ENCODE measurements around the gene TBC1D8.

The TBC1D8 gene

DNA sequence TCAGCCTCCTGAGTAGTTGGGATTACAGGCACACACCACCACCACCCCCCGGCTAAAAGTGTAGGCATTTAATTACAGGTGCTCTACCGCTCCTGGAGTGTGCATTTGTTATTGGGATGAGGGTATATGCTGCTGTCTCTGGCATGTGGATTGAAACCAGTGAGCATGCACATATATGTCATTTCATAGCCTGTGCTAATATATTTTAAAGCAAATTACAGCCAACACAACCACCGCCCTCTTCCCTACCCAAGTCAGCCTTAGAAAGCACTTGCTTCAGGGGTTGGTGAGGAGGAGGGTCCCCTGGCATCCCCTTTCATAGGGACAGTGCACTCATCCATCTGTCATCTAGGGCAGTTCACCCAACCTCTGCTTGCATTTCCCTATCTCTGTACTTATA is 10.5 kb upstream of the TBC1D8 start:
- peak; percentile 8 for DNase-seq

DNA sequence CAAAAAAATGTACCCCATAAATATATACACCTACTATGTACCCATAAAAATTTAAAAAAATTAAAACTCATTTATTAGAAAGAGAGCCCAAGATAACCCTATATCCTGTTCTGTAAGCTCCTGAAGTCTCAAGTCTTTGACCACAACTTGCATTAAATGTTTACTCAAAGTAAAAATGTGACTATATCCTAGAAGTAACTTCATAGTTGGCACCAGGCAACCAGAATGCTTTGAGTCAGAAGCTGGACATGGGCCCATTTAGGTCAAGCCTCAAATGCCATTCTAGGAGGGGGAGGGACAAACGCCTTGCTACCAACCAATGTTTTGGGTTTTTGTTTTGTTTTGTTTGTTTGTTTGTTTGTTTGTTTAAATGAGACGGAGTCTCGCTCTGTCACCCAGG is 9.3 kb upstream of the TBC1D8 start:
- no peak for DNase-seq

DNA sequence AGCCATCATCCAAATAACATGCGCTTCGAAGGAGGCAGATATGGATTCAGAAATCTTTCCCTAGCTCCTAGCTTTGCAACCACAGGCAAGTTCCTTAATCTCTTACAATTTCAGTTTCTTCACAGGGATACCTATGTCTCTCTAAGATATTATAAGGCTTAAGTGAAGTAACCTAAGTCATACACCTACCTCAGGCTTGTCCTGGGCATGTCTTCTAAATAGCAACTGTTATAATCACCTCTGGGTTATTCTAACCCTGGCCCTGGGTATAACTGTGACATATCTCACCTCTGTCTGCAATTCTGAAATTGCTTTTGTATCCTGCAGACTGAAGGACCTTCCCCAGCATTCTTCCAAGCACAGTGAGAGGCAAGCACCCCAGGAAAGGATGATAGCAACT is 8.3 kb upstream of the TBC1D8 start:
- DNase-seq: no peak

DNA sequence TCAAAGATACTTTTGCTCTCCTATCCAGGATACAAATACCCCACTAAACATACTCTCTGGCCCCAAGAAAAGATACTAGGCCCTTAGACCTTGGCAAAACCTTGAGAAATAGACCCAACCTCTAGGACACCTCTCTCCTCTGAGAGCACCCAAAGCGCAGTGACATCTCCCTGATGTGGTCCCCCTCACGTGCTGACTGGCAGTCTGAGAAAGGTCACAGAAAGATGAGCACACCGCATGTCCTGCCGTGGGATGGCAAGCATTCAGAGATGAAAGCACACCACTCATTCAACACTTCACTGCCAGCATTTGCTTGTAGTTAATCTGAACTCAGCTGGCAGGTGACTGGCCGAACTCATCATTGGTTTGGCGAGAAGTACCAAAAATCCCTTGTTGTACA is 6.1 kb upstream of the TBC1D8 start:
- no peak for DNase-seq

DNA sequence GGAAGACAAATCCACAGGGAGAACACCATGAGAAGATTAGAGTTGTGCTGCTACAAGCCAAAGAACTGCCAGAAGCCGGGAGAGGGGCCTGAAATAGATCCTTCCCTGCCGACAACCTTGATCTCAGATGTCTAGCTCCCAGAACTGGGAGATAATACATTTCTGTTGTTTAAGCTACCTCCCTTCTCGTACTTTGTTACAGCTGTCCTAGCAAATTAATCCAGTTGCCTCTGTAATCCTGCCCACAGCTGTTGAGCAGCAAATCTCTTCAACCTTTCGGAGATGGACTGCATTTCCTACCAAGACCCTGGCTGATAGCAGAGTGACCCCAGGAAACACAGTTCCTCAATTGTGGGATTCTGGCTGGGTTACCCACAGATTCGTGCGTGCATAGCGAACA is 2.6 kb upstream of the TBC1D8 start:
- no peak for DNase-seq

DNA sequence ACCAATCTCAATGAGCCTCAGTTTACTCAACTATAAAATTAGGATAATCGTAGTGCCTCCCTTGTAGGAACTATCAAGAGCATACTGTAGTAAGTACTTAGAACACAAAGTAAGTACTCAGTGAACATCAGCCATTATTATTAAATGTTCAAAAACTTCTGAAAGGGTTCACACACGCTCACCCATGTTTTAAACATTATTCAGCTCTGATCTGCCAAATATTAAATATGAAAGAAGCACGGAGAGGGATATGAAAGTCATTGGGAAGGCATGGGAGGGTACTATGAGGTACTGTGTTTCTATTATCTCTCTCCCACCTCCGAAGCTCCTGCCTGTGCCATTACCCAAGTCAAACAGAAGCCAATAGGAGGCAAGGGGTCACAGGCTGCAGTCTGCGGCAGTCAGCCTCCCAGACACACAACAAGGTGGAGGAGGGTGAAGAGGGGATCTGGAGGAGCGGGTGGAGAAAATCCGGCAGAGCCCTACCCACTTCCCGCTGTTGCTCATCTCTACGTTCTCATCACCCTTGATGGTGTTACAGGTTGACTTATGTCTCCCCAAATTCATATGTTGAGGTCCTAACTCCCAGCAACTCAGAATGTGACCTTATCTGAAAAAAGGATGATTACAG is 2.0 kb upstream of the TBC1D8 start:
- no peak for DNase-seq

DNA sequence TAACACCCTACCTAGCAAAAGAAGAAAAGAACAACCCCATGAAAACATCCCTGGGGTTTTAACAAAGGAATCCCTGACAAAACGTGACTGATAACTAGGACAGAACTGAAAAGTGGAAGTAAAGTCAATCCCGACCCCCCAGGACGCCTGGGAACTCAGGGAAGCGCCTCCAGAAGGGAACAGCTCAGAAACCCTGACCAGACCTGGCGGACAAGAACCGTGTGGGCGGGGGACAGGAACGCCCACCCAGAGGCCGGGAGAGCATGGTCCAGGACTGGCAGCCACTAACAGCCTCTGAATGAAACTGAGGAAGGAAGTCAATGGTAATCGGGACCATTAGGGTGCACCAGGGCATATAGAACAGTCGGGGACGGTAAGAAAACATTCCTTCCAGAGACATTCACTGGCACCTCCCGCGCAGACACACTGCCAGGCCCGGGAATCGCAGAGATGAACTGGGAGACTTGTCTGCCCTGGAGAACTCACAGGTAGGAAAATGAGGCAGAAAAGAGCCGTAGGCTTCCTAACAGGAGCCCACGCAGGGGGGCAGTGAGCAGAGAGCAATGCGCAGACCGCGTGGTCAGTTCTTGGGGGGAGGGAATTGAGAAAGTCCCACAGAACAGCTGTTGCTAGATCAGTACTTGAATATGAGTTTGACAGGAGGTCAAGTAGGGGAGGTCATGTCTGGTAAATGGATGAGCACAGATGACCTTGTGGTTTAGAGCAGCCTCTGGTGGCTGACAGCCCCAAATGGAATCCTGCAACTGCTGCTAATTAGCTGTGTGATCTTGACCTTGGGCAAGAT is 1.3 kb upstream of the TBC1D8 start:
- peak; percentile 7 for DNase-seq

DNA sequence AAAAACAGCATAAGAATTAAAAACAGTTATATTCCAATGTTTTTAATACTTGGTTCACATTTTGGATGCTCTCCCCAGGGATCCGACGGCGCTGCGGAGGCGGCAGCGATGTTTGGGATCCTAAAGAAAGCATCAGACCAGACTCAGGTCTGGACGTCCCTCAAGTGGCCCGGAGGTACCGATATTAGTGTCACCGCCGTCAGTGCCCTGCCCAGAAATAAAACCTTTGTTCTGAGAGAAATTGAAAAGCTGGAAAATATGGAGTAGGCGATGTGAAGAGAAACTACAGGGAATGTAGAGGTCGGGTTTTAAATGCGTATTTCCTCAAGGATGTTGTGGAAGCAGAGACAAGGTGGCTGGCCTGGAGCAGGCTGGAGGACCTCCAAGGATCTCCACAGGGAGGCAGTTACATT is 683 bp upstream of the TBC1D8 start:
- peak; percentile 22 for DNase-seq

DNA sequence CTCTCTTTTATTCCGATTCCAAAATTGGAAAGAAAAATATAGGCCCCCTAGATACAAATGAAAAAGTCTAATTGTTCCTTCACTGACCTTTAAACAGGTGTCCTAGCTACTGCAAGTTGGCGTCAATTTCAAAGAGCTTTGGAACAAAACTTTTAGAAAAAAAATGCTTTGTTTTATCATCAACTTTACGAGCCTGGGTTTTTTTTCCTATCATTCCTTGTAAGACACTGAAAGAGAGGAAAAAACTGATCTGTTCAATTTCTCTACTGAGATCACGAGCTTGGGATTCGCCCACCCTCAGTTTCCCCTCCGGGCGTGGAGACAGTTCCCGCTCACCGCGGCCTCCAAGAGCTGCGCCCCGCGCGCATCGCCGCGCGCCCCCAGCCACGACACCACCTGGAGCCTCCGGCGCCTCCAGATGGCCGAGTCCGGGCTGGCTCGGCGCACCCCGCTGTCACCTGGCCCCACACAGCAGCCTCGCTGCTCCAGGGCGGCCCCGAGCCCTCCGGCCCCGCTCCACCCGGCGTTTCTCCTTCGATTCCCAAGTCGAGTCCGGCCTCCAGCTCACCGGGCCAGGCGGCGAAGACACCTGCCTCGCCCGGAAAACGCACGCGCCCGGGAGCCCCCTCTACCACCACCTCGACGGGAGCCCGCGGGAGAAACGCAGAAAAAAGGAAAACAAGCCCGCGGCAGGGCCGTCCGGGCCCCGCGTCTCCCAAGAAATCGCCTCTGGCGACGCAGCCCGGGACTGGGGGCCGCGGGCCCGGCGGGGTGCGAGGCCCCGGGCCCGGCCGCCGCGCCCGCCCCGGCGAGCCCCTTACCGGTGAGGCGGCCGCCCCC is 656 bp downstream of the TBC1D8 start:
- peak; percentile 47 for DNase-seq

DNA sequence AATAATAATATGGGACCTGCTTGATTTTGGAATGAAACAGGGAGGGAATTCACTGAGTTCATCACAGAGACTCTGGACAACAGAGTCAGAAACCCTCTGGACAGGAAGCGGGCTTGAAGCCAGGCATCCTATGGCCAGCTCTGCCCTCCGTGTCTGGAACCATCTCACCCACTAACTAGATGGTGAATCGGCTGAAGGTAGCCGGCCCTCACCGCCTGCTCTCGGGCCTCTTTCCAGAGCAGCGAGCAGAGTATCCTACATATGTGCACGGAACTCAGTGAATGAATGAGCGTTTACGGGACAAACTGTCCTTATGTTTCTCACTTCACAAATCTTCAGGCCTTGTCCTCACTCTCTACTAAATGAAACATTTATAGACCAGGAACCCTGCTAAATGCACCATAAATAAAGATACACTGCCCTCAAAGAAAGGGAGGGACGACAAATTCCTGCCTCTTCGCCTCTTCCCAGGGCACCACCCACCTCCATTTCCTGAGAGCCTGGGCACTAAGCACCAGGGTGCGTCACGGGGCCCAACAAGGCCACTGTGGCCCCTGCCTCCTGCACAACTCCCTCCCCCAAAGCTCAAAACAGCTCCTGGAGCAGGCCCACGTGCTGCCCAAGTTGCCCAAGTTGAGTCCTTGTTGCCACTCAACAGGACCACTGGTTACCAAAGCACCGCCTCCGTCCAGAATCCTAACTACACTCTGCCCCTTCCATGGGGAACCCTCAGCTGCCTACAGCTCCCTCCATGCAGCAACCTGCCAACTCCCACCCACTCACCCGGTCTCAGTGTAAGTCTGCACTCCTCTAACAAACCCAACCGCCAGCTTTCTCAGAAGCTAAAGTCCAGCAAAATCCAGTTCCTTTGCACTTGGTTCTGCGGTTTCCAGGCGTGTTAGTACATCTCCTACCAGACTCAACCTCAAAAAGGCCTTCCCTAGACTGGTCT is 1.7 kb downstream of the TBC1D8 start:
- DNase-seq: no peak

DNA sequence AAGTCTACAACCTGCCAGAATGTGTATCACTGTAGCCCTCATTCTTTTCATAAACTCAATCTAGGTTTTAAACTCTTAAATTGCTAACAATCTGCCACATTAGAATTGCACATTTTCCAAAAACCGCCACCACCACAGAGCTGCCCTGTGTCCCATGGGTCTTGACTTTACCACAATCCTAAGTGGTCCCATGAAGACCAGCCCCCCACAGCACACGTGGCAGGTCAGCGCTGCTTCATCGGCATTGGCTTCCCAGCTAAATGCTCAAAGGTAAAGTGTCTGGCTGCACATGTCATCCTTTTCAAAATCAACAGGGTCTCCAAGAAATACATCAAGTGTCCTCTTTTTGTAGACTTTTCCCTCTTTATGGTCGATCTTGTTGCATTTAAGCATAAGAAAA is 2.4 kb downstream of the TBC1D8 start:
- DNase-seq: no peak

DNA sequence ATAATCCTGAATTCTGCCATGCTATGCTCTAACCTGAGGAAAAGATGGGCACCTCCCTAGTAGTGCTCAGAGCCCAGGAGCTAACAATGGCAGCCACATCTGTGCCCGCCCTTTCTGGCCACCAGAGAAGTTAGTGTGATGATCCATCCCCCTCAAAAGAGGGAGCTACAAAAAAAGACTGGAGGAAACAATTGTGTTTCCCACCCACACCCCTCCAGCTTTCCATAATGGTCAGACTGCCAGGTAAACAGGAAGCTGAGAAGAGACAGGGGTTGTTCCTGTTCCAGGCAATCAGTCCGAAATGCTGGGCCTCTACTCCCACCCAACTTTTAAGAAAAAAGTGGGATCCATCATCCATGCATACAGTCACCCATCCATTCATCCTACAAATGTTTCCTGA is 3.2 kb downstream of the TBC1D8 start:
- no peak for DNase-seq

DNA sequence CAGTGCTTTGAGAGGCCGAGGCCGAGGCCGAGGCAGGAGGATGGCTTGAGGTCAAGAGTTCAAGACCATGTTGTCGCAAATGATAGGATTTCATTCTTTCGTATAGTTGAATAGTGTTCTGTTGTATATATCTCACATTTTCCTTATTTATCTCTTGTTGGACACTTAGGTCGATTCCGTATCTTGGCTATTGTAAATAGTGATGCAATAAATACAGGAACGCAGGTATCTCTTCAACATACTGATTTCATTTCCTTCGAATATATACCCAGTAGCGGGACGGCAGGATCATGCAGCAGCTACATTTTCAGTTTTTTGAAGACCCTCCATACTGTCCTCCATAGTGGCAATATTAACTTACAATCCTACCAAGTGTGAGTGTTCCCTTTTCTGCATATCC is 4.1 kb downstream of the TBC1D8 start:
- DNase-seq: no peak

DNA sequence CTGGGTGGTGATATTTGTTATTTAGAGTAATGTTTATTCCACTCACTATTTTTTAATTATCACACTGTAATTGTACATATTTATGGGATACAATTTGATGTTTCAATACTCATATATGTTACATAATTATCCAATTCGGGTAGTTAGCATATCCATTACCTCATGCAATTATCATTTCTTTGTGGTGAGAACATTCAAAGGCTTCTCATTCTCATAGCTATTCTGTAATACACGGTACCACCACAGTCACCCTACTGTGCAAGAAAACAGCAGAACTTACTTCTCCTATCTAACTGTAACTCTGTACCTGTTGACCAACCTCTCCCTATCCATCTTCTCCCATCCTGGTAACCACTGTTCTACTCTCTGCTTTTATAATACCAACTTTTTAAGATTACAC is 4.6 kb downstream of the TBC1D8 start:
- no peak for DNase-seq

DNA sequence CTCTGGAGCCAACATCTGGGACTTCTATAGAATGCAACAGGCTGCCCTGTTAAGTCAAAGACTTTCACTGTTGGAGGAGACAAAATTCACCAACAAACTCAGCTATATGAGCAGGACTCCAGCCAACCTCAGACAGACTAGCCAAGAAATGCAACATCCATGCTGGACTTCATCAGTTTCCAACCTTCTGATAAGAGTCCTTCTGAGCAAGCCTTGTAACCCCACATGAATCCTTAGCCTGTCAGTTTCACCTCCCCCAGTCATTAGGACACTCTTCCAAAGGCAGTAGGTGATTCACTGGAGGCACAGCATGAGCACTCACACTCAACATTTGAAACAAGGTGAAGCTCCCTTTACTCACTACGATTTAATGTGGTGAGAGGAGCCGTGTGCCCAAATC is 5.8 kb downstream of the TBC1D8 start:
- DNase-seq: no peak

DNA sequence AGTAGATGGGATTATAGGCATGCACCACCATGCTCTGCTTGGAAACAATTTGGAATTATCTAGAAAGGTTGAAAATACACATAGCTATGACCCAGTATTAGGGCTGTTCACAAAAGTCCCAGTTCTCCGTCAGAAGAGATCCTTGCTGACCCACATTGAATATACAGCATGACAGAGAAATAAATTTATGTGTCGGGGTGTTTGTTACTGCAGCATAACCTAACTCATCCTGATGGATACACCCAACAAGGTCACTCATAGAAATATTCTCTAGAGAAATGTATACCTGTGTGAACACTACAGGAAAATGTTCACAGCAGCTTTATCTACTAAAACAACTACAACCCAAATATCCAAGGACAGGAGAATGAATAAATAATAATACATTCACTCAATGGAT is 9.0 kb downstream of the TBC1D8 start:
- no peak for DNase-seq

DNA sequence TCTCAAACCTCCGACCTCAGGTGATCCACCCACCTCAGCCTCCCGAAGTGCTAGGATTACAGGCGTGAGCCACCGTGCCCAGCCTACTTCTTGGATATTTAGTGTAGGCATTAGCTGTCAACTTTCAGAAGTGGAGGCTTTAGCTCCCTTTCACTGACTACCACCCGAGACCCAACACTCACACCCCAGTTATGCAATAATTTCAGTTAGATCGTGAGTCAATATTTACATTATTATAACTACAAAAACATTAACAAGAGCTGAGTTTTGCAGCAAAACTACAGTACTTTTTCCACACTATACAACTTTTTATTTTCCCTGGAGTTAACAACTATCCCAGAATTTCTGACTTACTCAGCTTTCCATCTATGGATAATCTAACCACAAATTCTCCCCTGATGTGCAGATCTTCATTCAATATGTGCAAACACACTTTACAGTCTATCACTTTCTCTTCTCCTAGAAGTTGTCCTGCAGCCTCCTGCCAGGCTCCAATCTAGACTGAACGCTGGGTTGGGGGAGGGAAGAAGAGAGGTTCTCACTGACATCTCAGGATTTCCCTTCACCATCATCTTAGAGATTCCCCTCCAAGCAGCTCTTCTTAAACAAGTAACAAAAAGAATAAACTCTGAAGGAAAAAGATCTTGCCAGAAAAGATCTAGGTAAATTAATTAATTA is 10.1 kb downstream of the TBC1D8 start:
- no peak for DNase-seq

DNA sequence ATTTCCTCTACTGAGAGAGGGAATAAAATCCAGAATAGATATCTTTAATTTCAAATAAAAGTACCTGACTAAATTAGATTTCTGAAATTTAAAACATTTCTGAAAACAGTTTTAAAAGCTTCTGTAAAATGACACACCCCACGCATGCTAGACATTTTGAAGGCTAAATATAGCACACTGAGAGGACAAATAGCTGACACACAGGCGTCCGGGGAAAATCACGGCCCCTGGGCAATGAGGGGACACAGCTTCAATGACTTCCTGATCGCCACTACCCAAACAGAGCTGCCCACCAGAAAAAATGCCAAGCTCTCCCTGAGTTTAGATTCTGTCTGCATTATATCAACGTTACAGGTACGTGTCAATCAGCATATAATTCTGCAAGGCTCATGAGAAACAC is 10.9 kb downstream of the TBC1D8 start:
- no peak for DNase-seq

DNA sequence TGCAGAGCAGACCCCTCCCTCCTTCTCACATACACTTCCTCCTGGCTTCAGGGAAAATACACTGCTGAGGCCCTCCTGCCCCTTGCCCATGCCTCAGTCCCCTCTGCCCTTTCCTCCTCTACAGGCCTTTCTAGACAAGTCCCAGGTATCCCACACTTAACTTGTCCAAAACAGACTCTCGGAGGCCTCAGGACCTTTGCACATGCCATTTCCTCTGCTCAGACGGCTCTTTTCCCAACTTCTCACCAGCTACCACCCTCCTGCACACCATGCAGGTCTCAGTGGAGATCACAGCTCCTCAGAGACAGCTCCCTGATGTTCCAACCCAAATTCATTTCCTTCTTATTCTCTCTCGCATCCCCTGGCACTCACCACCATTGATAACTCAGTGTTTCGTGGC is 11.7 kb downstream of the TBC1D8 start:
- DNase-seq: no peak

DNA sequence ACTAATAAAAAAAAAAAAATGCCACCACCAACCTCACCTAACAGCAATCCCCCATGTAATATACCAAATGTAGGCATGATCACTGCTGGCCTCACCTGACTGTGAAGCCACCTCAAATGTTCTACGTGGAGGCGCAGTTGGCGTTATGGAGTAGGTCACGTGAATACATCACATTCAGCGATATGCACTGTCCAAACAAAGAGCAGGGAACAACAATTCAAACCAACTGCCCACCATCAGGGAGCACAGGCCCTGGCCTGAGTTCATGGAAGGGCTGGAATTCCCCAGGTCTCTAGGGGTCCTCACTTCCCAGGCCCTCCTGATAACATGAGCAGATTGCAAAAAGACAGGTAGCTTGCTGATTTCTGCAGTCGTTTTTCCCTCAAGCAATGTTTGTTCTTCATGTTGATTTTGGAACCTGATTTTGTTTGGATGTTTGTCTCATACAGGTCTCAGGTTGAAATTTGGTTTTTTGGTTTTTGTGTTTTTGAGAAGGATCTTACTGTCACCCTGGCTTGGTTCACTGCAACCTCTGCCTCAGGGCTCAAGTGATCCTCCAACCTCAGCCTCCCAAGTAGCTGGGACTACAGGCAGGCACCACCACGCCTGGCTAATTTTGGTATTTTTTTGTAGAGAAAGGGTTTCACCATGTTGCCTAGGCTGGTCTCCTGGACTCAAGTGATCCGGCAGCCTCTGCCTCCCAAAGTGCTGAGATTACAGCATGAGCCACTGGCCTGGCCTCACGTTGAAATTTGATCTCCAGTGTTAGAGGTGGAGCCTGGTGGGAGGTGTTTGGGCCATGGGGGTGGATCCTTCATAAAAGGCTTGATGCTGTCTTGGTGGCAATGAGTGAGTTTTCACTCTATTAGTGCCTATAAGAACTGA is 15.5 kb downstream of the TBC1D8 start:
- no peak for DNase-seq

DNA sequence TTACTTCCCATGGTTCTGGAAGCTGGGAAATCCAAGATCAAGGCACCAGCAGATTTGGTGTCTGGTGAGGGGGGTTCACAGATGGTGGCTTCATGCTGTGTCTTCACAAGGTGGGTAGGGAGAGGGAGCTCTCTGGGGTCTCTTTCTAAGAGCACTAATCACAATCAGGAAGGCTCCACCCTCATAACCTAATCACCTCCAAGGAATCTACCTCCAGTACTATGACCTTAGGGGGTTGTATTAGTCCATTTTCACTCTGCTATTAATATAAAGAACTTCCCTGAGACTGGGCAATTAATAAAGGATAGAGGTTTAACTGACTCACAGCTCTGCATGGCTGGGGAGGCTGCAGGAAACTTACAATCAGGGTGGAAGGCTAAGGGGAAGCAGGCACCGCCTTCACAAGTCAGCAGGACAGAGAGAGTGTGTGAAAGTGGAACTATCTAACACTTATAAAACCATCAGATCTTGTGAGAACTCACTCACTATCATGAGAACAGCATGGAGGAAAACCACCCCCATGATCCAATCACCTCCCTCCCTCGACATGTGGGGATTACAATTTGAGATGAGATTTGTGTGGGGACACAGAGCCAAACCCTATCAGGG is 17.6 kb downstream of the TBC1D8 start:
- no peak for DNase-seq
